ENCODE measurements around the gene MCM5. TPM values are rescaled to one million over a fixed set of nuclear protein-coding genes. Genes with fewer than 3 reads are reported as not detected.

Gene MCM5
- total RNA-seq, 1 donor from 2014 or later: 25.7 TPM

- intact Hi-C loops (cut with DNase I): no loop called here
- Histone ChIP-seq H3K27ac (no peak overlapping the region), H3K4me3 (no peak overlapping the region), H3K9me3 (no peaks in the 10 kb centered on the region), H3K36me3 (no peaks in the 10 kb centered on the region), H3K27me3 (ENCODE audit: low read depth) (no peaks in the 10 kb centered on the region), H3K4me1 (peaks cover 5% of the 10 kb centered on the region)
- DNase-seq: no peak
- TF ChIP-seq CTCF (IDR thresholded peaks at IDR 0.05): no peak
- ATAC-seq: no peak
Measured at GRCh38 chr22:35446365-35446764, 46.4 kb downstream of the MCM5 start.

- no peak for ATAC-seq
- DNase-seq: no peak
- H3K4me1 ChIP-seq: peaks cover 13% of the 10 kb centered on the region
- intact Hi-C loops (cut with DNase I): no loop called here
- H3K9me3 ChIP-seq: no peaks in the 10 kb centered on the region
- no peak overlapping the region for H3K4me3 ChIP-seq
- no peaks in the 10 kb centered on the region for H3K36me3 ChIP-seq
- no peak for TF ChIP-seq CTCF (IDR thresholded peaks at IDR 0.05)
- H3K27me3 ChIP-seq (ENCODE audit: low read depth): no peaks in the 10 kb centered on the region
- no peak overlapping the region for H3K27ac ChIP-seq
Measured at GRCh38 chr22:35448523-35448922, 48.6 kb downstream of the MCM5 start.

GRCh38 chr22:35449829-35450689 is 50.1 kb downstream of the MCM5 start:
- no peak for DNase-seq
- Histone ChIP-seq H3K27me3 (ENCODE audit: low read depth) (no peaks in the 10 kb centered on the region), H3K9me3 (no peaks in the 10 kb centered on the region), H3K27ac (no peak overlapping the region), H3K36me3 (no peaks in the 10 kb centered on the region), H3K4me3 (no peak overlapping the region), H3K4me1 (peaks cover 13% of the 10 kb centered on the region)
- intact Hi-C loops (cut with DNase I): no loop called here
- ATAC-seq: no peak
- TF ChIP-seq CTCF (IDR thresholded peaks at IDR 0.05): no peak

- ATAC-seq (no peak), DNase-seq (no peak)
- no peaks in the 10 kb centered on the region for H3K27me3 ChIP-seq (ENCODE audit: low read depth)
- TF ChIP-seq CTCF (IDR thresholded peaks at IDR 0.05): no peak
- H3K9me3 ChIP-seq: no peaks in the 10 kb centered on the region
- intact Hi-C loops (cut with DNase I): no loop called here
- no peaks in the 10 kb centered on the region for H3K36me3 ChIP-seq
- peaks cover 13% of the 10 kb centered on the region for H3K4me1 ChIP-seq
- H3K4me3 ChIP-seq: no peak overlapping the region
- no peak overlapping the region for H3K27ac ChIP-seq
Measured at GRCh38 chr22:35450824-35451569, 51.1 kb downstream of the MCM5 start.

- no peak for TF ChIP-seq CTCF (IDR thresholded peaks at IDR 0.05)
- intact Hi-C loops (cut with DNase I): no loop called here
- Histone ChIP-seq H3K4me1 (peaks cover 13% of the 10 kb centered on the region), H3K36me3 (no peaks in the 10 kb centered on the region), H3K9me3 (no peaks in the 10 kb centered on the region), H3K27me3 (ENCODE audit: low read depth) (no peaks in the 10 kb centered on the region), H3K27ac (peak overlapping the region; percentile 65), H3K4me3 (no peak overlapping the region)
- ATAC-seq: no peak
- DNase-seq: no peak
Measured at GRCh38 chr22:35451592-35451991, 51.7 kb downstream of the MCM5 start.

Data from lower lobe of right lung (tissue), 2 donors.